Measurements from ENCODE around the gene SH3BP4.

Gene SH3BP4

GRCh38 chr2:235066895-235067294, 115.1 kb downstream of the SH3BP4 start:
- no peaks in the 10 kb centered on the region for H3K79me2 ChIP-seq (ENCODE audit: control insufficient read depth, low read length)
- no peaks in the 10 kb centered on the region for H3K4me1 ChIP-seq (ENCODE audit: control insufficient read depth, low read length)
- no peak overlapping the region for H3K4me2 ChIP-seq (ENCODE audit: low read length)
- H4K20me1 ChIP-seq (ENCODE audit: control insufficient read depth, insufficient read depth, low read depth, low read length), result no peaks in the 10 kb centered on the region
- H3K4me3 ChIP-seq (ENCODE audit: low read length), result no peak overlapping the region
- no peaks in the 10 kb centered on the region for H3K9me3 ChIP-seq (ENCODE audit: control insufficient read depth, insufficient read depth, low read length)
- no peak for TF ChIP-seq EZH2phosphoT487 (IDR thresholded peaks at IDR 0.05; ENCODE audit: borderline replicate concordance, low read length)
- TF ChIP-seq, protein P1, sequence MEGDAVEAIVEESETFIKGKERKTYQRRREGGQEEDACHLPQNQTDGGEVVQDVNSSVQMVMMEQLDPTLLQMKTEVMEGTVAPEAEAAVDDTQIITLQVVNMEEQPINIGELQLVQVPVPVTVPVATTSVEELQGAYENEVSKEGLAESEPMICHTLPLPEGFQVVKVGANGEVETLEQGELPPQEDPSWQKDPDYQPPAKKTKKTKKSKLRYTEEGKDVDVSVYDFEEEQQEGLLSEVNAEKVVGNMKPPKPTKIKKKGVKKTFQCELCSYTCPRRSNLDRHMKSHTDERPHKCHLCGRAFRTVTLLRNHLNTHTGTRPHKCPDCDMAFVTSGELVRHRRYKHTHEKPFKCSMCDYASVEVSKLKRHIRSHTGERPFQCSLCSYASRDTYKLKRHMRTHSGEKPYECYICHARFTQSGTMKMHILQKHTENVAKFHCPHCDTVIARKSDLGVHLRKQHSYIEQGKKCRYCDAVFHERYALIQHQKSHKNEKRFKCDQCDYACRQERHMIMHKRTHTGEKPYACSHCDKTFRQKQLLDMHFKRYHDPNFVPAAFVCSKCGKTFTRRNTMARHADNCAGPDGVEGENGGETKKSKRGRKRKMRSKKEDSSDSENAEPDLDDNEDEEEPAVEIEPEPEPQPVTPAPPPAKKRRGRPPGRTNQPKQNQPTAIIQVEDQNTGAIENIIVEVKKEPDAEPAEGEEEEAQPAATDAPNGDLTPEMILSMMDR (IDR thresholded peaks at IDR 0.05; ENCODE audit: low read depth, low read length, poor library complexity, severe bottlenecking), result no peak
- H3F3A ChIP-seq (ENCODE audit: control insufficient read depth, insufficient read depth), result no peaks in the 10 kb centered on the region
- no peaks in the 10 kb centered on the region for H3K36me3 ChIP-seq (ENCODE audit: control insufficient read depth, low read length)
- H3K9me2 ChIP-seq (replicated peaks; ENCODE audit: control insufficient read depth, low read length), result no peaks in the 10 kb centered on the region
- H3K27me3 ChIP-seq (ENCODE audit: control insufficient read depth, low read length), result no peaks in the 10 kb centered on the region
- H3K27ac ChIP-seq (ENCODE audit: low read depth, low read length), result no peak overlapping the region

GRCh38 chr2:235068701-235069100, 116.9 kb downstream of the SH3BP4 start:
- H3K79me2 ChIP-seq (ENCODE audit: control insufficient read depth, low read length), result no peaks in the 10 kb centered on the region
- H3K27me3 ChIP-seq (ENCODE audit: control insufficient read depth, low read length), result no peaks in the 10 kb centered on the region
- no peaks in the 10 kb centered on the region for H3K36me3 ChIP-seq (ENCODE audit: control insufficient read depth, low read length)
- H3K27ac ChIP-seq (ENCODE audit: low read depth, low read length), result no peak overlapping the region
- no peaks in the 10 kb centered on the region for H4K20me1 ChIP-seq (ENCODE audit: control insufficient read depth, insufficient read depth, low read depth, low read length)
- no peaks in the 10 kb centered on the region for H3K9me2 ChIP-seq (replicated peaks; ENCODE audit: control insufficient read depth, low read length)
- H3K4me3 ChIP-seq (ENCODE audit: low read length), result no peak overlapping the region
- H3K4me2 ChIP-seq (ENCODE audit: low read length), result no peak overlapping the region
- no peaks in the 10 kb centered on the region for H3K4me1 ChIP-seq (ENCODE audit: control insufficient read depth, low read length)
- TF ChIP-seq, protein P1 (IDR thresholded peaks at IDR 0.05; ENCODE audit: low read depth, low read length, poor library complexity, severe bottlenecking), result no peak
- no peak for TF ChIP-seq EZH2phosphoT487 (IDR thresholded peaks at IDR 0.05; ENCODE audit: borderline replicate concordance, low read length)
- H3F3A ChIP-seq (ENCODE audit: control insufficient read depth, insufficient read depth), result no peaks in the 10 kb centered on the region
- no peaks in the 10 kb centered on the region for H3K9me3 ChIP-seq (ENCODE audit: control insufficient read depth, insufficient read depth, low read length)

GRCh38 chr2:235070063-235070706, 118.4 kb downstream of the SH3BP4 start:
- Histone ChIP-seq H3K27ac (ENCODE audit: low read depth, low read length) (no peak overlapping the region), H3K4me3 (ENCODE audit: low read length) (no peak overlapping the region), H3K36me3 (ENCODE audit: control insufficient read depth, low read length) (no peaks in the 10 kb centered on the region), H3K27me3 (ENCODE audit: control insufficient read depth, low read length) (no peaks in the 10 kb centered on the region), H4K20me1 (ENCODE audit: control insufficient read depth, insufficient read depth, low read depth, low read length) (no peaks in the 10 kb centered on the region), H3F3A (ENCODE audit: control insufficient read depth, insufficient read depth) (no peaks in the 10 kb centered on the region), H3K9me3 (ENCODE audit: control insufficient read depth, insufficient read depth, low read length) (no peaks in the 10 kb centered on the region), H3K4me1 (ENCODE audit: control insufficient read depth, low read length) (no peaks in the 10 kb centered on the region), H3K79me2 (ENCODE audit: control insufficient read depth, low read length) (no peaks in the 10 kb centered on the region), H3K4me2 (ENCODE audit: low read length) (no peak overlapping the region), H3K9me2 (replicated peaks; ENCODE audit: control insufficient read depth, low read length) (no peaks in the 10 kb centered on the region)
- TF ChIP-seq EZH2phosphoT487 (IDR thresholded peaks at IDR 0.05; ENCODE audit: borderline replicate concordance, low read length), result no peak
- TF ChIP-seq, protein P1 (IDR thresholded peaks at IDR 0.05; ENCODE audit: low read depth, low read length, poor library complexity, severe bottlenecking), result no peak
